ENCODE measurements around the gene CCDC63.

CCDC63 gene

GRCh38 chr12:110860833-110861296 is 14.1 kb downstream of the CCDC63 start:
- no peaks in the 10 kb centered on the region for H3K9me3 ChIP-seq (ENCODE audit: control insufficient read depth, low read length)
- H3K36me3 ChIP-seq (ENCODE audit: control insufficient read depth, insufficient read depth, low read length) = no peaks in the 10 kb centered on the region
- H3K27me3 ChIP-seq (ENCODE audit: control insufficient read depth, insufficient read depth, low read length) = no peaks in the 10 kb centered on the region
- no peak overlapping the region for H2AFZ ChIP-seq
- H3K27ac ChIP-seq = no peak overlapping the region
- H3K4me1 ChIP-seq = no peaks in the 10 kb centered on the region
- no peak overlapping the region for H3K9ac ChIP-seq
- no peaks in the 10 kb centered on the region for H3K79me2 ChIP-seq
- no peak overlapping the region for H3K4me2 ChIP-seq (ENCODE audit: low read length)
- H3K4me3 ChIP-seq (ENCODE audit: low read depth, low read length) = no peak overlapping the region
- no peak for TF ChIP-seq CTCF (IDR thresholded peaks at IDR 0.05)

- Histone ChIP-seq H3K36me3 (ENCODE audit: control insufficient read depth, insufficient read depth, low read length) (no peaks in the 10 kb centered on the region), H3K27ac (no peak overlapping the region), H3K4me3 (ENCODE audit: low read depth, low read length) (no peak overlapping the region), H3K9ac (no peak overlapping the region), H3K9me3 (ENCODE audit: control insufficient read depth, low read length) (no peaks in the 10 kb centered on the region), H3K4me1 (no peaks in the 10 kb centered on the region), H3K27me3 (ENCODE audit: control insufficient read depth, insufficient read depth, low read length) (no peaks in the 10 kb centered on the region), H3K79me2 (no peaks in the 10 kb centered on the region), H2AFZ (no peak overlapping the region), H3K4me2 (ENCODE audit: low read length) (no peak overlapping the region)
- TF ChIP-seq CTCF (IDR thresholded peaks at IDR 0.05) = no peak
Measured at GRCh38 chr12:110861729-110862128, 14.9 kb downstream of the CCDC63 start.

GRCh38 chr12:110862329-110862728 is 15.5 kb downstream of the CCDC63 start:
- Histone ChIP-seq H3K27me3 (ENCODE audit: control insufficient read depth, insufficient read depth, low read length) (no peaks in the 10 kb centered on the region), H2AFZ (no peak overlapping the region), H3K9ac (no peak overlapping the region)

GRCh38 chr12:110863161-110863560 is 16.4 kb downstream of the CCDC63 start:
- no peak overlapping the region for H3K4me3 ChIP-seq (ENCODE audit: low read depth, low read length)
- no peak overlapping the region for H3K4me2 ChIP-seq (ENCODE audit: low read length)
- no peaks in the 10 kb centered on the region for H3K27me3 ChIP-seq (ENCODE audit: control insufficient read depth, insufficient read depth, low read length)
- H3K9me3 ChIP-seq (ENCODE audit: control insufficient read depth, low read length) = no peaks in the 10 kb centered on the region
- H3K27ac ChIP-seq = no peak overlapping the region
- TF ChIP-seq CTCF (IDR thresholded peaks at IDR 0.05) = no peak
- no peaks in the 10 kb centered on the region for H3K36me3 ChIP-seq (ENCODE audit: control insufficient read depth, insufficient read depth, low read length)
- no peaks in the 10 kb centered on the region for H3K79me2 ChIP-seq
- no peak overlapping the region for H3K9ac ChIP-seq
- no peak overlapping the region for H2AFZ ChIP-seq
- H3K4me1 ChIP-seq = no peaks in the 10 kb centered on the region

More at GRCh38 chr12:110862329-110862728, 15.5 kb downstream of the CCDC63 start:
- H3K4me1 ChIP-seq = no peaks in the 10 kb centered on the region
- H3K36me3 ChIP-seq (ENCODE audit: control insufficient read depth, insufficient read depth, low read length) = no peaks in the 10 kb centered on the region
- H3K79me2 ChIP-seq = no peaks in the 10 kb centered on the region
- no peak overlapping the region for H3K4me3 ChIP-seq (ENCODE audit: low read depth, low read length)
- TF ChIP-seq CTCF (IDR thresholded peaks at IDR 0.05) = no peak
- H3K9me3 ChIP-seq (ENCODE audit: control insufficient read depth, low read length) = no peaks in the 10 kb centered on the region
- no peak overlapping the region for H3K27ac ChIP-seq
- H3K4me2 ChIP-seq (ENCODE audit: low read length) = no peak overlapping the region

GRCh38 chr12:110865521-110865920 is 18.7 kb downstream of the CCDC63 start:
- Histone ChIP-seq H3K9me3 (ENCODE audit: control insufficient read depth, low read length) (no peaks in the 10 kb centered on the region), H3K27ac (no peak overlapping the region)
- TF ChIP-seq CTCF (IDR thresholded peaks at IDR 0.05) = no peak

More at GRCh38 chr12:110865521-110865920, 18.7 kb downstream of the CCDC63 start:
- no peak overlapping the region for H3K4me3 ChIP-seq (ENCODE audit: low read depth, low read length)
- H3K36me3 ChIP-seq (ENCODE audit: control insufficient read depth, insufficient read depth, low read length) = no peaks in the 10 kb centered on the region
- H3K79me2 ChIP-seq = no peaks in the 10 kb centered on the region
- no peak overlapping the region for H2AFZ ChIP-seq
- H3K27me3 ChIP-seq (ENCODE audit: control insufficient read depth, insufficient read depth, low read length) = no peaks in the 10 kb centered on the region
- no peak overlapping the region for H3K9ac ChIP-seq
- H3K4me2 ChIP-seq (ENCODE audit: low read length) = no peak overlapping the region
- no peaks in the 10 kb centered on the region for H3K4me1 ChIP-seq

All from parathyroid adenoma (tissue), 2 donors.